GM23338 (cell line): ENCODE data around the gene RAB3IL1.

Experiments
- CREB1 ChIP-seq: fragments of 250-450 bp; sonication (Bioruptor Pico); IDR thresholded peaks from 2 replicates; pipeline ENCODE4 v1.5.0; 2020; ENCODE audit warnings: low read depth, mild to moderate bottlenecking, moderate library complexity
- CTCF ChIP-seq, 2 experiments: fragments of 200-600 bp in 1 of 2; sonication (generic) in 1 of 2; conservative IDR thresholded peaks; 2 replicates each; pipeline versions ENCODE4 v1.5.1 to v1.6.1; 2016 to 2017; ENCODE audit warnings: antibody characterized with exemption in 2 of 2, low read depth in 2 of 2, mild to moderate bottlenecking in 2 of 2, moderate library complexity in 1 of 2
- ETS1 ChIP-seq: IDR thresholded peaks from 2 replicates; pipeline ENCODE4 v1.6.1; 2016; ENCODE audit warnings: antibody characterized with exemption
- EZH2 ChIP-seq: fragments of 200-600 bp; sonication (generic); IDR thresholded peaks from one replicate; pipeline ENCODE4 v1.8.0; 2017; ENCODE audit warnings: antibody characterized with exemption, mild to moderate bottlenecking, low read depth; ENCODE audit not compliant: unreplicated experiment
- EZH2phosphoT487 ChIP-seq: fragments of 200-600 bp; sonication (generic); IDR thresholded peaks from one replicate; pipeline ENCODE4 v1.8.1; 2018; ENCODE audit warnings: antibody characterized with exemption; ENCODE audit not compliant: unreplicated experiment
- JUNB ChIP-seq: IDR thresholded peaks from one replicate; pipeline ENCODE4 v1.6.1; 2016; ENCODE audit warnings: antibody characterized with exemption; ENCODE audit not compliant: unreplicated experiment
- POLR2AphosphoS5 ChIP-seq: IDR thresholded peaks from 2 replicates; pipeline ENCODE4 v1.6.1; 2016; ENCODE audit warnings: antibody characterized with exemption, low read depth
- REST ChIP-seq: IDR thresholded peaks from one replicate; pipeline ENCODE4 v1.6.1; 2018; ENCODE audit warnings: antibody characterized with exemption; ENCODE audit not compliant: unreplicated experiment
- ZNF331 ChIP-seq: fragments of 250-450 bp; sonication (Bioruptor Pico); IDR thresholded peaks from 2 replicates; pipeline ENCODE4 v1.5.0; 2020; ENCODE audit warnings: low read depth, mild to moderate bottlenecking, moderate library complexity

DNA sequence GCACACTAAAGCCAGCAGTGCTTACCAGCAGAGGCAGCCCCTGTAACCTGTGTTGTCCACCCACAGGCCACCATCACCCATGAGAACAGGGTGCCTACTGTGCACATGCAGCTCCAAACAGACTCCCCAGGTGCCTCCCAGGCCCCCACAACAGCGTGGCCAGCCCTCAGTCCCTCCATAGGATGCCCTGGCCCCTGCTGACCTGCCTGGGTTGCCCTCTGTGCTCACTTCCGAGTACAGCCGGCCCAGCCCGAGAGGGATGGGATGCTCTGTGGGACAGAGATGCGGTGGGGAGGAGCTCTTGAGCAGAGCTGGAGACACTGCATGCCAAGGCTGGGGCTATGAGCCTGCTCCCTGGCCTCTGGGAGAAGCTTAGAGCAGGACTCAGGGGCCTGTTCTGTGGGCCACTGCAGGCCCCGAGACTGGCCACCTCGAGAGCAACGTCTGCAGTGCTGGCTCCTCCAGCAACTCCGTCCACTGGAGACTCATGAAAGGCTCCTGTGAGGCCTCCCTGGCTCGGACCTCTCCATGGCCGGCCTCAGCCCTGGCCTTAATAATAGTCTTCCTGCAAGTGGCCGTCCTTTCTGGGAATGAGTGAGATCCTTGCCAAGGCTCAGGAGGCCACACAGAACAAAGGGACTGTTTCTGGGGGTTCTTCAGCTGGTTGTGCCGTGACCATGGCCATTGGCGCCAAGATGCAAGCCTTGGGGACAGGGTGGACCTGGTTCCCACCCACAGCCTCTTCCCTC lies 62.2 kb downstream of the RAB3IL1 start:
- TF ChIP-seq REST, result no peak
- TF ChIP-seq CTCF (conservative IDR thresholded peaks at IDR 0.05; ENCODE audit: low read depth in 2 of 2), result no peak
- TF ChIP-seq EZH2, result no peak
- TF ChIP-seq EZH2phosphoT487, result no peak
- TF ChIP-seq CREB1 (CRISPR knock-in tag), result no peak
- no peak for TF ChIP-seq JUNB
- TF ChIP-seq ETS1, result no peak
- TF ChIP-seq POLR2AphosphoS5, result no peak
- TF ChIP-seq ZNF331 (CRISPR knock-in tag), result no peak
